ENCODE measurements around the gene SORT1.

Gene SORT1

GRCh38 chr1:109304226-109304920 is 93.3 kb downstream of the SORT1 start:
- TF ChIP-seq CTCF (conservative IDR thresholded peaks at IDR 0.05), result no peak
- no peak for TF ChIP-seq ZFX (IDR thresholded peaks at IDR 0.05)
- H3K27ac ChIP-seq, result no peak overlapping the region

GRCh38 chr1:109301874-109302273 is 95.8 kb downstream of the SORT1 start:
- no peak overlapping the region for H3K27ac ChIP-seq
- no peak for TF ChIP-seq CTCF (conservative IDR thresholded peaks at IDR 0.05)
- no peak for TF ChIP-seq ZFX (IDR thresholded peaks at IDR 0.05)

GRCh38 chr1:109300650-109301151 is 97.0 kb downstream of the SORT1 start:
- no peak overlapping the region for H3K27ac ChIP-seq
- TF ChIP-seq CTCF (conservative IDR thresholded peaks at IDR 0.05) (no peak), ZFX (IDR thresholded peaks at IDR 0.05) (no peak)

GRCh38 chr1:109299558-109300343 is 98.0 kb downstream of the SORT1 start:
- H3K27ac ChIP-seq, result peak overlapping the region; percentile 43; the same call in 1 of the 2 replicates
- no peak for TF ChIP-seq ZFX (IDR thresholded peaks at IDR 0.05)
- no peak for TF ChIP-seq CTCF (conservative IDR thresholded peaks at IDR 0.05)

- TF ChIP-seq ZFX (IDR thresholded peaks at IDR 0.05), result no peak
- TF ChIP-seq CTCF (conservative IDR thresholded peaks at IDR 0.05), result no peak
These were observed 98.8 kb downstream of the SORT1 start for GRCh38 chr1:109298666-109299557.

GRCh38 chr1:109296782-109297181 is 100.9 kb downstream of the SORT1 start:
- no peak overlapping the region for H3K27ac ChIP-seq
- TF ChIP-seq CTCF (conservative IDR thresholded peaks at IDR 0.05), result no peak
- no peak for TF ChIP-seq ZFX (IDR thresholded peaks at IDR 0.05)

More at GRCh38 chr1:109298666-109299557, 98.8 kb downstream of the SORT1 start:
- peak overlapping the region; percentile 43 for H3K27ac ChIP-seq

Measured in C4-2B (cell line).